Peyer's patch (tissue), 4 donors: ENCODE measurements around the gene CPVL.
A peak's percentile ranks its signal among the peaks of the same experiment; 100 is the strongest.

Experiments used
- POLR2A ChIP-seq, 2 donors: fragments of 450-650 bp; IDR thresholded peaks; one replicate each; pipeline ENCODE4 v1.5.1; 2017; ENCODE audit warnings: antibody characterized with exemption in 2 of 2, mild to moderate bottlenecking in 2 of 2, moderate library complexity in 2 of 2
- TF ChIP-seq, protein P1 (sequence below), 6 experiments: fragments of 450-650 bp in 4 of 6; fragments of 200-600 bp in 2 of 6; sonication (generic) in 1 of 6; IDR thresholded peaks; one replicate each; pipeline ENCODE4 v1.5.1; 2017 to 2019; ENCODE audit warnings: antibody characterized with exemption in 6 of 6, mild to moderate bottlenecking in 3 of 6, moderate library complexity in 1 of 6

DNA sequence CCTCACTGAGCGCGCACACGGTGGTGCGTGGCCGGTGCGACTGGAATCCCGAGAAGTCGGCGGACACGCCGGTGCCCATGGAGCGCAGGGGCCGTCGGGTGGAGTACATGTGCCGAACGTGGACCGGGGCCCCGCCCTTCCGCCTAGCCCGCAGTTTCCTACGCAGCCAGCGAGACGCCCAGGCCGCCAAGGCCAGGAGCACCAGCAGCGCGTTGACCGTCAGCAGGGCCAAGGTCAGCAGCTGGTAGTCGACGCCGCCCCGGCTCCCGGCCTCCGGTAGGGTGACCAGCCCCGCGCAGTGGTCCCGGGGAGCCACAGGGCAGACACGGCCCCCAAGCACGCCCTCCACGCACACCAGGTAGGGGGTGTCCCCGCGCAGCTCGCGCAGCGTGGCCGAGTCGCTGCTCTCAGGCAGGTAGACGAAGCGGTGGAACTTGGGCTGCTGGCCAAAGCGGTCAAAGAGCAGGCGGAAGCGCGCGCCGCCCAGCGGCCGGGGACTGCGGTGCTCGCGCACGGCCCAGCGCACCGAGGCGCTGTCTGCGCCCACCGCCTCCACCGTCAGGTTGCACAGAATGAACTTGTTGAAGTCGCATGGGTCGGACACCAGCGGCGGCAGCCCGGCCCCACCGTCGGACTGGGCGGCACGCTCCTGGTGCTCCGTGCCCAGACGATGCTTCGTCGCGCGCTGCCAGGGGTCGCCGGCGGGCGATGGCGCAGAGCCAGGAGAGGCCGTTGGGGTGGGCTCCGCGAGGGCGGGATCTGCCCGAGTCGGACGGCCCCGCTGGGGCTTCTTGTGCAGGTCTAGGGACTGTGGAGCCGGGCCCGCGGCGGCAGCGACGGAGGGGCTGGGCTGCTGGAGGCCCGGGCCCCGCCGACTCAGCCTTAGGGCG, 190.4 kb downstream of the CPVL start:
- TF ChIP-seq, protein P1, sequence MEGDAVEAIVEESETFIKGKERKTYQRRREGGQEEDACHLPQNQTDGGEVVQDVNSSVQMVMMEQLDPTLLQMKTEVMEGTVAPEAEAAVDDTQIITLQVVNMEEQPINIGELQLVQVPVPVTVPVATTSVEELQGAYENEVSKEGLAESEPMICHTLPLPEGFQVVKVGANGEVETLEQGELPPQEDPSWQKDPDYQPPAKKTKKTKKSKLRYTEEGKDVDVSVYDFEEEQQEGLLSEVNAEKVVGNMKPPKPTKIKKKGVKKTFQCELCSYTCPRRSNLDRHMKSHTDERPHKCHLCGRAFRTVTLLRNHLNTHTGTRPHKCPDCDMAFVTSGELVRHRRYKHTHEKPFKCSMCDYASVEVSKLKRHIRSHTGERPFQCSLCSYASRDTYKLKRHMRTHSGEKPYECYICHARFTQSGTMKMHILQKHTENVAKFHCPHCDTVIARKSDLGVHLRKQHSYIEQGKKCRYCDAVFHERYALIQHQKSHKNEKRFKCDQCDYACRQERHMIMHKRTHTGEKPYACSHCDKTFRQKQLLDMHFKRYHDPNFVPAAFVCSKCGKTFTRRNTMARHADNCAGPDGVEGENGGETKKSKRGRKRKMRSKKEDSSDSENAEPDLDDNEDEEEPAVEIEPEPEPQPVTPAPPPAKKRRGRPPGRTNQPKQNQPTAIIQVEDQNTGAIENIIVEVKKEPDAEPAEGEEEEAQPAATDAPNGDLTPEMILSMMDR (IDR thresholded peaks at IDR 0.05), result peak in 4 of 6 experiments; percentile 37 to 90 (median 85)
- peak in 1 of 2 donors; percentile 11 for TF ChIP-seq POLR2A (IDR thresholded peaks at IDR 0.05)
